Medulla oblongata (tissue), 1 donor: ENCODE results near the gene SCN1B.
A peak's percentile ranks its signal among the peaks of the same experiment; 100 is the strongest.

Experiments
- DNase-seq: peaks from one replicate; pipeline ENCODE4 v3.0.0-alpha.2; 2015; ENCODE audit errors: extremely low spot score

The SCN1B gene

GRCh38 chr19:35053667-35054293 lies 23.5 kb downstream of the SCN1B start:
- DNase-seq, result no peak

GRCh38 chr19:35054626-35055025 lies 24.4 kb downstream of the SCN1B start:
- no peak for DNase-seq

- no peak for DNase-seq
Observed at GRCh38 chr19:35055715-35056179, 25.5 kb downstream of the SCN1B start.

GRCh38 chr19:35056513-35057063 lies 26.3 kb downstream of the SCN1B start:
- DNase-seq, result no peak

GRCh38 chr19:35058370-35058769 lies 28.1 kb downstream of the SCN1B start:
- no peak for DNase-seq

- no peak for DNase-seq
Observed at GRCh38 chr19:35059006-35059798, 28.9 kb downstream of the SCN1B start.

GRCh38 chr19:35059799-35060091 lies 29.5 kb downstream of the SCN1B start:
- no peak for DNase-seq

- no peak for DNase-seq
Observed at GRCh38 chr19:35060160-35060855, 30.0 kb downstream of the SCN1B start.

- no peak for DNase-seq
Observed at GRCh38 chr19:35061583-35062373, 31.5 kb downstream of the SCN1B start.

- no peak for DNase-seq
Observed at GRCh38 chr19:35062942-35063341, 32.7 kb downstream of the SCN1B start.

GRCh38 chr19:35063940-35064818 lies 33.9 kb downstream of the SCN1B start:
- DNase-seq, result no peak

- no peak for DNase-seq
Observed at GRCh38 chr19:35065574-35065973, 35.3 kb downstream of the SCN1B start.

GRCh38 chr19:35066121-35066520 lies 35.9 kb downstream of the SCN1B start:
- no peak for DNase-seq

- peak; percentile 93 for DNase-seq
Observed at GRCh38 chr19:35066691-35067563, 36.7 kb downstream of the SCN1B start.

- DNase-seq, result no peak
Observed at GRCh38 chr19:35068941-35069634, 38.8 kb downstream of the SCN1B start.

GRCh38 chr19:35069696-35070095 lies 39.4 kb downstream of the SCN1B start:
- no peak for DNase-seq

GRCh38 chr19:35070471-35070870 lies 40.2 kb downstream of the SCN1B start:
- DNase-seq, result no peak

GRCh38 chr19:35073516-35073915 lies 43.2 kb downstream of the SCN1B start:
- DNase-seq, result no peak

- no peak for DNase-seq
Observed at GRCh38 chr19:35073941-35074340, 43.7 kb downstream of the SCN1B start.
